ENCODE measurements around the gene KREMEN1.

KREMEN1 gene

DNA sequence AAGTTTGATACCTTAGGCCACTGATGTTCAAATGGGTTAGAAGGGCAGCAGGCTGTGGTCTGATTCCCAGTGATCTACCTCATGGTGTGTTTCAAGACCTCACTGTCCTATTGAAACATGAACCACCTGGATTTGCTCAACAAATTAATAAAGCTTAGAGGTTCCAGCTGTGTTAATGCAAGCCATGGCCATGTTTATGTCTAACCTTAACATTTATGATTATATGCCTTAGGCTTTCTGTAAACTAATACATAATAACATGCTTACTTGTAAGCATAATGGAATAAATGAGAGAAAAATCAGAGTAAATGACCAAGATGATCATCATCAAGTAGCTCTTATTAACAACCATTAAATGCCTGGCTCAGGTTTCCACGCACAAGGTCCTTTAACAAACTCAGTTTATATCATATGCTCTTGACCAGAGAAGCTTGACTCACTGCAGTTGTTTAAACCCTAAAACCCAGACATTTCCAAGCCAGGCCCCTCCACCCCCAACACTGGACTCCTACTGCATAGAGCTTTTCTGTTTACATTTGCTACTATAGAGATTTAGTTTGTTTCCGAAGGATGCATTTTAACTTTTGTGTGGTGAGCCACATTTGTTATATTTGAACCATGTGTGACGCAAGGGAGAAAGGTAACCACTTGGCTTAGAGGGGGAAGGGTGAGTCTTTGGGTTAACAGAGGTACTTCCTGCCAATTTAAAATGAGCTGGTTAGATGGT, 43.7 kb downstream of the KREMEN1 start:
- TF ChIP-seq GATA3 (IDR thresholded peaks at IDR 0.05; ENCODE audit: low read depth, low read length) (no peak), GATA2 (IDR thresholded peaks at IDR 0.05; ENCODE audit: low read depth, low read length) (no peak)

DNA sequence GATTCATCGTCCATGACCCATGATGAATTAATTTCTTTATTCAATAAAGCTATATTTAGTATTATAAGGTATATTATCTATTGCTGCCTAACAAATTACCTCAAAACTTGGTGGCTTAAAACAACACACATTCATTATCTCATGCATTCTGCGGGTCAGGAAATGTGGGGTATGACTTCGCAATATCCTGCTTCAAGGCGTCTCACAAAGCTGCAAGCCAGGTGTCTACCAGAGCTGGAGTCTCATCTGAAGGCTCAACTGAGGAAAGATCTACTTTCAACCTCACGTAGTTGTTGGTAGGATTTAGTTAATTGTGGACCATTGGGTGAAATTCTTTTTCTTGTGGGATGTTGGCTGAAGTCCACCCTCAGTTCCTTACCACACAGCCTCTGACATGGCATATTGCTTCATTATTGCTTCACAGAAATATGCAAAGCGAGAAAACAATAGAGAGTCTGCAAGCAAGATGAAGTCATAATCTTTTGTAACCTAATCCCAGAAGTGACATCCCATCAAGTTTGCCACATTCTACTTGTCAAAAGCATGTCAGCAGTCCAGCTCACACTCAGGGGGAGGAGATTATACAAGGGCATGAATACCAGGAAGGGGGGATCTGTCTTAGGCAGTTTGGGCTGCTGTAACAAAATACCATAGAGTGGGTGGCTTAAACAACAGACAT, 45.1 kb downstream of the KREMEN1 start:
- TF ChIP-seq GATA3 (IDR thresholded peaks at IDR 0.05; ENCODE audit: low read depth, low read length) (no peak), GATA2 (IDR thresholded peaks at IDR 0.05; ENCODE audit: low read depth, low read length) (no peak)

DNA sequence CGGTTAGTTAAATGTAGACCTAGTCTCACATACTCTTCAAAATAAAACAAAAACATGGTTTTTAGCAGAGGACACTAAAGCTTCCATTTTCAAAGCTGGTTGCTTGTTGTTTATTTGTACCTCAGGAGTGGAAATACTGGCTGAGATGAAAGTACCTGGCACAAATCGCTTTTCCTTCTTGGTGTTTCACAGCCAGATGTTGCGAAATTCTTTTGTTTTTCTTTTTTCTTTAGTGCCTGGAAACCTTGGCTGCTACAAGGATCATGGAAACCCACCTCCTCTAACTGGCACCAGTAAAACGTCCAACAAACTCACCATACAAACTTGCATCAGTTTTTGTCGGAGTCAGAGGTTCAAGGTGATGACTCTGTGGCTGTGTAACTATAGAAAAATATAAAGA, 48.3 kb downstream of the KREMEN1 start:
- TF ChIP-seq GATA2 (IDR thresholded peaks at IDR 0.05; ENCODE audit: low read depth, low read length) (no peak), GATA3 (IDR thresholded peaks at IDR 0.05; ENCODE audit: low read depth, low read length) (no peak)

DNA sequence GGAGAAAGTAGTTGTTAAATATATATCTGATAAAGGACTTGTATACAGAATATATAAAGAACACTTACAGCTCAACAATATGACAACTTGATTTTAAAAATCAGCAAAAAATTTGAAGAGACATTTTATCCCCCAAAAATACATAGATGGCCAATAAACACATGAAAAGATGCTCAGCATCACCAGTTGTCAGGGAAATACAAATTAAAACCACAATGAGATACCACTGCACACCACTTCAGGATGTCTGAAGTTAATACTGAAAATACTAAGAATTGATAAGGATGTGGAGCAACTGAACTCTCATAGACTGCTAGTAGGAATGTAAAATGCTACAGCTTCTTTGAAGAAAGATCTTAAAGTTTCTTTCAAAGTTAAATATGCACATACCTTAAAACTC, 49.2 kb downstream of the KREMEN1 start:
- TF ChIP-seq GATA3 (IDR thresholded peaks at IDR 0.05; ENCODE audit: low read depth, low read length): no peak
- TF ChIP-seq GATA2 (IDR thresholded peaks at IDR 0.05; ENCODE audit: low read depth, low read length): no peak

DNA sequence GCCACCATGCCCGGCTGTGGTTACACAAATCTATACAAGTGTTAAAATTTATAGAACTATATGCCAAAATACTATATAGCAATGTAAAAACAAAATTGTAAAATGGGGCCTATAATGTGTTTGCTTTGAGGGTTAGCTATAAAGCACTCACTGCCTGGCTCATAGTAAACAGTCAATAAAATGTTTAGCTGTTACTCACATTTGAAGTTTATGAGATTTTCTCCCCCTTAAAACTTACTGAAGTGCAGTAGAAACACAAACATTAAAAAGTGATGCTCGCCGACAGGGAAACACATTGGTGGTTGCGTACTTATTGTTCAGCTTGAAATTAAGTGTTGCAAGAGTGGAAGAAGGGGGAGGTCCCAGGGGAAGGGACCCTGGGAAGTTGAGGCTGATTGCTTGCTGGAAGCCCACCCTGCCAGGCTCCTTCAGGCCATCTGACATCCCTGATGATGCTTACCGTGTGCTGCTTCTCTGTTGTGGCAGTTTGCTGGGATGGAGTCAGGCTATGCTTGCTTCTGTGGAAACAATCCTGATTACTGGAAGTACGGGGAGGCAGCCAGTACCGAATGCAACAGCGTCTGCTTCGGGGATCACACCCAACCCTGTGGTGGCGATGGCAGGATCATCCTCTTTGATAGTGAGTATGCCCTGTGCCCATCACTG, 52.1 kb downstream of the KREMEN1 start:
- no peak for TF ChIP-seq GATA3 (IDR thresholded peaks at IDR 0.05; ENCODE audit: low read depth, low read length)

DNA sequence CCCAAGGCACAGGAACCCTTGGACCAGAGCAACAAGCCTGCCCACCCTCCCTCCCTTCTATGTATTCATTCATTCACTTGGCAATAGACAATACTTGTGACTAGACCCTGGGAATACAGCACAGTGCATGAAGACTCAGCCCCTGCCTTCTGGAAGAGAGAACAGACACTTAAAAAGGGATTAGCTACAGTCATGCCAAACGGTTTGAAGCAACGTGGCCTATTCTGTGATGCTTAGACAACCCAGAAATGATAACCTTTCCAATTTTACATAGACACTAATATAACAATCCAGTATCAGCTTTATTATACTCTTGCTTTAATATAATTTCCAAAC, 52.6 kb downstream of the KREMEN1 start:
- no peak for TF ChIP-seq GATA2 (IDR thresholded peaks at IDR 0.05; ENCODE audit: low read depth, low read length)
- TF ChIP-seq GATA3 (IDR thresholded peaks at IDR 0.05; ENCODE audit: low read depth, low read length): no peak

DNA sequence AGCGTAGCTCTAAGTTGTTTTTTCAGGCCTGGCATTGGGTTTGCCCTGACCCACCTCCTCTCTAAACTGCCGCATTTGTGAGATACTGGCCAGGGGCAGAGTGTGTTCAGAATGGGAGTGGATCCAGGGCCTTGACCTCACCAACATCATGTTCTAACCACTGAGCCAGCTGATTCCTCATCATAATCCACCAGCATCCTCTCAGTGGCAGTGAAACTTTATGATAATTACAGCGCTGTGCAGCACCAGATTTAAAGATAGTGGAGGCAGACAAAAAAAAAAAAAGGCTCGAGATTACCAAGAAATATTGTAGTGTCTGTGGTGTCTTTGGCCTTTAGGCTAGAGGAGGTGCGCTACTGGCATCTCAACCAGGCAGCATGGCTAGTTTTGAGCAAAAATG, 53.0 kb downstream of the KREMEN1 start:
- no peak for TF ChIP-seq GATA2 (IDR thresholded peaks at IDR 0.05; ENCODE audit: low read depth, low read length)
- TF ChIP-seq GATA3 (IDR thresholded peaks at IDR 0.05; ENCODE audit: low read depth, low read length): no peak

DNA sequence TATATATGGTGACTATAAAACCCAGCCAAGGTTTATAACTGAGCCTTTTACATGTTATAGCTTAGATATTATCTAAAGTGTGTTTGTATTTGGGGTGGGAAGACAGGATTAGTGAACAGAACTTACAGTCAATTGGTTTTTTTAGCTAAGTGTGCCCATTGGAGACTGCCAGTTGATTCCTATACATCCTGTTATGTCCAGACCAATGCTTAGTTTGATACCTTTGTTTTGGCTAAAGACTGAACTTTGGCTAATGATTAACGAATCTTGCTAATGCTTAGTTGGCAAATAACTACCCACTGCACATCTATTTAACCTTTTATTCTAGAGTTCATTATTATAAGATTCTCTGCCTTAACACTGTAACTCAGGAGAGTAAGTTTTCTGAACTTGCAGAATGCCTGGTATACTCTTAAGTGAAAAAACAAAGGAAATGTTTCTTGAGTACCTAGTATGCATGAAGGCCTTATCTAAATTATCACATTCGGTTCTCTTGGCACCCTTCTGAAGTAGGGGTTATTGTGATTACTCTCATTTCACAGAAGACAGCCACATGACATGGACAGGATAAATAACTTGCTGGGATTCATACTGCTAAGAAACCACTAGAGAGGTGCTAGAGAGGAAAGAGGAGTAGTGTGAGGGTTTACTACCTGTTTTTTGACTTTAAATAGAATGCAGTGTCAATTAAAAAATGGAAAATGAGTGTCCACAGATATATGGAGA, 54.0 kb downstream of the KREMEN1 start:
- TF ChIP-seq GATA3 (IDR thresholded peaks at IDR 0.05; ENCODE audit: low read depth, low read length) (no peak), GATA2 (IDR thresholded peaks at IDR 0.05; ENCODE audit: low read depth, low read length) (no peak)

DNA sequence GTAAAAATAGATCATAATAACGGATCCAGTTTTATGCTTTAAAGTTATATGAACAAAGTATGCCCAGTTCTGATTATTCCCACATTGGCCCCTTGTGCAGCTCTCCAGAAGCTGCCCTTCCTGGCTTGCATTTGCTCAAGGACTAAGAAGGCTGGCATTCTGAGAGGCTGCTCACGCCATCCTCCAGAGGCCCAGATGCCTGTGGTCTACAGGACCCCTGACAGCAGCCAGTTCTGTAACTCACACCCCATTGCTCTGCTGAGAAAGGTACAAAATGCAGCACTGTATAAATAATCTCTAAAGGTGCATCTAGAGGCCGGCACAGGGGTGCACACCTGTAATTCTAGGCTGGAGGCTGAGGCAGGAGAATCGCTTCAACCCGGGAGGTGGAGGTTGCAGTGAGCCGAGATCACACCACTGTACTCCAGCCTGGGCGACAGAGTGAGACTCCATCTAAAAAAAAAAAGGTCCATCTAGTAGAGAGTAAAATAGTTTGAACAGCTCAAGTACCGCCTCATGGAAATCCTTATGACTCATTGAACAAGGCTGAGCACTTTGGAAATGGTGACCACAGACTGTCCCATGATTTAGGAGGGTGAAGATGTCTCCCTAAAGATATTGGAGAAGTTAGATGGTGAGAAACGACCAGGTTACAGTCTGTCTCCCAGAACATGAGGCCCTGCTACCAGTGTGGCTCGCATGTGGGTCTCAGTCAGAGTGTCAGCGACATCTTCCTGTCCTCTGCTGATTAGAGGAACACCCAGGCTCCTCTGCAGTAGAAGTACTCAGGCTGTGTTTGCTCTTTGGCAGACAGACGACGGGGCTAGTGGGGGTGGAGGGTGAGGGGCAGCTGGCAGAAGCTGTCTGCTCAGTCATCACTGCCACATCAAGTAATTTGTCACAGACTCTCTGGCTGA, 56.3 kb downstream of the KREMEN1 start:
- TF ChIP-seq GATA3 (IDR thresholded peaks at IDR 0.05; ENCODE audit: low read depth, low read length): no peak
- no peak for TF ChIP-seq GATA2 (IDR thresholded peaks at IDR 0.05; ENCODE audit: low read depth, low read length)

DNA sequence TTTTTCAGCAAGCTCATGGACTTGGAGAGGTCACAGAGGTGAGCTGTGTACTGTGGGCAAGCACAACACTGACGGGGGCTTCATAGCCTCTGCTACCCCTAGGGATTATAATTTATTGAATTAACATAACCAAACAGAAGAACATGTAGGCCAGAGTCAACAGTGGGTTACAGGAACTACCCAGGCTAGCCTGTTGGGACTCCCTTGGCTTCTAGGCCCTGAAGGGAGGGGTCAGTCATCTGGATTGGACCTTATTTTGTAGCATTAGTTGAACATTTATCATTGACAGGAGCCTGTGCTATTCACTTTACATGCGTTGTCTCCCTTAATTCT, 56.9 kb downstream of the KREMEN1 start:
- TF ChIP-seq GATA3 (IDR thresholded peaks at IDR 0.05; ENCODE audit: low read depth, low read length) (no peak), GATA2 (IDR thresholded peaks at IDR 0.05; ENCODE audit: low read depth, low read length) (no peak)

DNA sequence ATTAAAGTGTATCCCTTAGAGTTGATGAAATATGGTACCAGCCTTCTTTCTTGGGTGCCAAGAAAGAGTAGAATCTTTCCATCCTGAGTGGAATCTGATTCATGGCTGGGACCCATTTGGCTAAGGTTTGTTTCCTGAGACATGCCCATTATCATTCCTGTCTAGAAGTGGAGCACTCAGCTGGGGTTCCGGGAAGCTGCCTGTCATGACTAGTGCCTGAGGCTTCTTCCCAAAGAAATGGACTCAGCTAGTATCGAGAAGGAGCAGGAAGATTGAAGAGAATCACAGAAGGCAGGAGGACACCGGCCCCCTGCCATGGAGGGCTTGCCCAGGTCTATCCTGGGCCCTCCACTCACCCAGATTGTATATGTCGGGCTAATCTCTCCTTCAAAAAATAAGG, 57.6 kb downstream of the KREMEN1 start:
- TF ChIP-seq GATA2 (IDR thresholded peaks at IDR 0.05; ENCODE audit: low read depth, low read length) (no peak), GATA3 (IDR thresholded peaks at IDR 0.05; ENCODE audit: low read depth, low read length) (no peak)

DNA sequence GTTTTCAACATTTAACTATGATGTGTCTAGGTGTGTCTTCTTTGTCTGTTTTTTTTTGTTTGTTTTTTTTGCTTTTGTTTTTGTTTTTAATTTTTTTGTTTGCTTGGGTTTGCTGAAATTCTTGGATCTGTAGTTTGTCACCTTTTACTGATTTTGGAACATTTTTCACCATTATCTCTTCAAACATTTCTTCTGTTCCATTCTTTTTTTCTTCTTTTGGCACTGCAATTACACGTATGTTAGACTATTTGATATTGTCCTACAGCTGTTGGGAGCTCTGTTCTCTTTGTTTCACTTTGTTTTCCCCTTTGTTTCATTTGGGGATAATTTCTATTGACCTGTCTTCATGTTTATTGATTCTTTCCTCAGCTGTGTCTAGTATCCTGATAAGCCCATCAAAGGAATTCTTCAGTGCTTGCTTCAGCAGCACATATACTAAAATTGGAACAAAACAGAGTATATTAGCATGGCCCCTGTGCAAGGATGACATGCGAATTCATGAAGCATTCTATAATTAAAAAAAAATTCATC, 60.8 kb downstream of the KREMEN1 start:
- no peak for TF ChIP-seq GATA3 (IDR thresholded peaks at IDR 0.05; ENCODE audit: low read depth, low read length)
- no peak for TF ChIP-seq GATA2 (IDR thresholded peaks at IDR 0.05; ENCODE audit: low read depth, low read length)

DNA sequence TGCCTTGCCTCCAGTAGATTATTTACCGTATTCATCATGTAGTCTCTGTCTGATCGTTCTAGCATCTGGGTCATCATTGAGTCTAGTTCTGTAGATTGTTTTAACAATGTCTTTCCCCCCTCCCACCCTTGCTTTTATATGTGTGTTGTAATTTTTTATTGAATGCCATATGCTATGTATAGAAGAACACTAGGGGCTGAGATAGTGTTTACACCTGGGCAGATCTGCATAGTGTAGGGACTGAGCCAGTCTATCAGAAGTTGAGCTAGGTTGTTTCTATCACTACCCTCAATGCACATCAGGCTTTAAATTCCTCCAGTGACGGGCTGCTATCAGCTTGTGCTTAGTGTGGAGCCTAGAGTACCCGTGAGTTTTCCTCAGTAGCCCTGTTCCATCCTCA, 61.6 kb downstream of the KREMEN1 start:
- TF ChIP-seq GATA2 (IDR thresholded peaks at IDR 0.05; ENCODE audit: low read depth, low read length) (no peak), GATA3 (IDR thresholded peaks at IDR 0.05; ENCODE audit: low read depth, low read length) (no peak)

All from SH-SY5Y (cell line).